Neural progenitor cell (in vitro differentiated cells): ENCODE data around the gene CELA3A. TPM values are rescaled to one million over a fixed set of nuclear protein-coding genes. Genes with fewer than 3 reads are reported as not detected.
"Not testable (repeated sequence)": the region's sequence is repeated elsewhere in the genome, so short reads cannot be mapped to it uniquely, and the experiment has no call there.

Source experiments
- DNase-seq: peaks from one replicate; pipeline ENCODE4 v3.0.0-alpha.2; 2016; ENCODE audit warnings: low spot score
- H2AFZ ChIP-seq: fragments of 200-600 bp; sonication (generic); replicated peaks from 2 replicates; pipeline ENCODE4 v1.6.1; 2016; ENCODE audit warnings: antibody characterized with exemption
- H3F3A ChIP-seq: fragments of 200-600 bp; sonication (generic); 2 replicates; pipeline ENCODE4 v1.6.1; 2016; ENCODE audit warnings: antibody characterized with exemption, low read depth
- H3K27ac ChIP-seq: fragments of 200-600 bp; sonication (generic); 2 replicates; pipeline ENCODE4 v1.5.1; 2016; ENCODE audit warnings: mild to moderate bottlenecking
- H3K27me3 ChIP-seq: fragments of 200-600 bp; sonication (generic); 2 replicates; pipeline ENCODE4 v1.6.1; 2016; ENCODE audit warnings: mild to moderate bottlenecking, moderate library complexity
- H3K36me3 ChIP-seq: fragments of 200-600 bp; sonication (generic); 2 replicates; pipeline ENCODE4 v1.5.1; 2016
- H3K4me1 ChIP-seq: fragments of 200-600 bp; sonication (generic); 2 replicates; pipeline ENCODE4 v1.6.1; 2016; ENCODE audit warnings: mixed run types
- H3K4me2 ChIP-seq: fragments of 200-600 bp; sonication (generic); 2 replicates; pipeline ENCODE4 v1.6.1; 2016
- H3K4me3 ChIP-seq: fragments of 200-600 bp; sonication (generic); 2 replicates; pipeline ENCODE4 v1.5.1; 2016
- H3K79me2 ChIP-seq: fragments of 200-600 bp; sonication (generic); 2 replicates; pipeline ENCODE4 v1.6.1; 2016; ENCODE audit warnings: low read depth
- H3K9ac ChIP-seq: fragments of 200-600 bp; sonication (generic); 2 replicates; pipeline ENCODE4 v1.6.1; 2016
- H3K9me3 ChIP-seq: fragments of 200-600 bp; sonication (generic); 2 replicates; pipeline ENCODE4 v1.5.1; 2016; ENCODE audit warnings: low read depth
- H4K20me1 ChIP-seq: fragments of 200-600 bp; sonication (generic); 2 replicates; pipeline ENCODE4 v1.6.1; 2016; ENCODE audit warnings: low read depth
- H3K27ac Mint-ChIP-seq: 3 replicates; pipeline ENCODE4 v1.8.0; 2021; ENCODE audit warnings: mixed read lengths
- H3K27me3 Mint-ChIP-seq: 2 replicates; pipeline ENCODE4 v1.8.0; 2022; ENCODE audit warnings: low read depth, mild to moderate bottlenecking, inconsistent platforms, moderate library complexity, mixed read lengths; ENCODE audit not compliant: insufficient read depth
- H3K36me3 Mint-ChIP-seq: 3 replicates; pipeline ENCODE4 v1.8.0; 2021; ENCODE audit warnings: mixed read lengths
- H3K4me1 Mint-ChIP-seq: 3 replicates; pipeline ENCODE4 v1.8.0; 2021; ENCODE audit warnings: mixed read lengths
- H3K4me3 Mint-ChIP-seq: 3 replicates; pipeline ENCODE4 v1.8.0; 2021; ENCODE audit warnings: mild to moderate bottlenecking, moderate library complexity, mixed read lengths
- H3K9me3 Mint-ChIP-seq: 3 replicates; pipeline ENCODE4 v1.8.0; 2020; ENCODE audit warnings: mixed read lengths
- total RNA-seq: library from RNA; depleted of rRNA; stranded (reverse); fragments of >200 nt; gene quantifications from 2 replicates; pipeline ENCODE4 v1.2.3, GENCODE V29; 2015; ENCODE audit warnings: low replicate concordance

Gene CELA3A
- total RNA-seq, 1 donor from 2014 or later: not detected

DNA sequence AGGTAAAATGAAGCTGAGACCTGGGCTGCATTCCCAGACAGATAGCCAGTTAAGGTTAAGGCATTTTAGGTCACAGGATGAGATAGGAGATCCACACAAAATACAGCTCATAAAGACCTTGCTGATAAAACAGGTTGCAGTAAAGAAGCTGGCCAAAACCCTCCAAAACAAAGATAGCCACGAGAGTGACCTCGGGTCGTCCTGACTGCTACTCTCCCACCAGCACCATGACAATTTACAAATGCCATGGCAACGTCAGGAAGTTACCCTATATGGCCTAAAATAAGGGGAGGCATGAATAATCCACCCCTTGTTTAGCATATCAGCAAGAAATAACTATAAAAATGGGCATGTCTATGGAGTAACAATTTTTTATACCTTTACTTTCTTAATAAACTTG, 30.9 kb upstream of the CELA3A start:
- not testable (repeated sequence) for H3K36me3 ChIP-seq, H3K36me3 Mint-ChIP-seq, H3F3A ChIP-seq, H3K4me3 ChIP-seq, H3K4me3 Mint-ChIP-seq, H3K9me3 ChIP-seq, H3K27me3 Mint-ChIP-seq, H4K20me1 ChIP-seq, H3K9ac ChIP-seq, H3K27ac ChIP-seq, DNase-seq, H3K4me2 ChIP-seq, H2AFZ ChIP-seq, H3K4me1 Mint-ChIP-seq, H3K4me1 ChIP-seq, H3K79me2 ChIP-seq, H3K27me3 ChIP-seq, H3K27ac Mint-ChIP-seq, H3K9me3 Mint-ChIP-seq

DNA sequence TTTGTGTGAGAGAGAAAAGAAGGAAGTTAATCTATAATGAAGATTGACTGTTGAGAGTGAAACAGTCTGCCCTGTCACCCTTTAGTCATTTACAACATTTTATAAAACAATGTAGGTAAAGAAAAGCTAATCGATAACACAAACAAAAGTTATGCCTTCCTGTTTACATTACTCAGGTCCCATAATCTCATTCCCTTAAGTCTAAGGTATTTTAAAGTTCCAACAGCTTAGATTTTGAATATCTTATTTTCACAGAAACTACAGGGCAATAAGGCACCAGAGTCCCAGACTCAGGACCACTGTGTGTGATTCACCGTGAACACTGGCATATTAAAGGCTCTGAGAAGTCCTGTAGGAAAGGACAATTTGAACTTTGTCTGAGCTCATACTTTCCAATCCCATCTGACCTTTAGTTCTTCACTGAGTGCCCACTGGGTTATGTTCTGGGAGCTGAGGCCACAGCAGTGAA, 28.4 kb upstream of the CELA3A start:
- not testable (repeated sequence) for H4K20me1 ChIP-seq, H3K27me3 ChIP-seq, H3K27ac ChIP-seq, H3K9me3 Mint-ChIP-seq, H3K9me3 ChIP-seq, H3F3A ChIP-seq, H3K9ac ChIP-seq, H3K4me1 ChIP-seq, H2AFZ ChIP-seq, H3K4me3 ChIP-seq, H3K27ac Mint-ChIP-seq, H3K36me3 Mint-ChIP-seq, H3K4me2 ChIP-seq, H3K4me3 Mint-ChIP-seq, DNase-seq, H3K27me3 Mint-ChIP-seq, H3K79me2 ChIP-seq, H3K36me3 ChIP-seq
- peaks cover 11% of the 10 kb centered on the region for H3K4me1 Mint-ChIP-seq

DNA sequence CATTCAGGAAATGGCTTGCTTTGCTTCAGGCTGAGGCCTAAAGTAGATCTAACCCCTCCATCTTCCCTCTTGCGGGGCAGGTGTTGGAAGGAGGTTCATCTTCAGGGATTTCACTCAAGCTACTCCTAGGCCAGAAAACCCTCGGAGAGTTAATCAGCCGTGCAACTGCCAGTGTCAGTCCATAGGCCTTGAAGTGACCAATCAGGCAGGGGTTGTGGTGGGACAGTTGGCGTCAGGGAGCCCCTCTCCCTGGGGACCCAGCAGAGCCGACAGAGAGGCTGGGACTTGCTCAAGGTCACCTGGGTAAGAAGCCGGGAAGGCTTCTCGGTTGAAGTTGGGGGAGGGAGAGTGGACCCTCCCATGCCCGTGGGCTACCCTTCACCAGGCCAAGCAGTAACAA, 27.5 kb upstream of the CELA3A start:
- DNase-seq, H3K4me2 ChIP-seq, H3F3A ChIP-seq, H3K27me3 ChIP-seq, H4K20me1 ChIP-seq, H3K27me3 Mint-ChIP-seq, H3K4me3 ChIP-seq, H3K27ac ChIP-seq, H3K4me1 Mint-ChIP-seq, H3K27ac Mint-ChIP-seq, H3K36me3 ChIP-seq, H3K4me1 ChIP-seq, H3K9me3 Mint-ChIP-seq, H3K9ac ChIP-seq, H3K9me3 ChIP-seq, H3K79me2 ChIP-seq, H3K36me3 Mint-ChIP-seq: not testable (repeated sequence)
- H3K4me3 Mint-ChIP-seq: peak overlapping the region; percentile 54
- peak overlapping the region; percentile 57 for H2AFZ ChIP-seq

DNA sequence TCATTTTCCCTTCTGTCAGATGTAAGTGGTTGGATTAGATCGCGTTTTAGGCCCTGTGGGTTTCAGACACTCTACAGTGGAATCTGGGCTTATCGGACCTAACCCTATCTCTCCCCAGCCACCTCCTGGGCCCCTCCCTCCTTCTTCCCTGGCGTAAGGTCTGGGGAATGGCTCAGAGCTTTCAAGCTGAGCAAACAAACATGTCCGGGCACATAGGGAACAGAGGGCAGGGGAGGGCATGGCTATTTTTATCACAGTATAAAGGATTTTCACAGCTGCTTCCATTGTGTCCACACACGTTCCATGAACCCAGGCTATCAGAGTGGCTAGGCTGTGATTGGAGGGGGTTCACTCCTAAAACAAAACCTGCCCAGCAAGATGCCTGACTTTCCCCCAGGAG, 26.8 kb upstream of the CELA3A start:
- H3K27me3 Mint-ChIP-seq, H3K4me3 Mint-ChIP-seq, H3K9ac ChIP-seq, H3K27me3 ChIP-seq, H3K9me3 Mint-ChIP-seq, H3F3A ChIP-seq, H3K27ac Mint-ChIP-seq, H3K4me2 ChIP-seq, H3K4me3 ChIP-seq, H3K9me3 ChIP-seq, H3K79me2 ChIP-seq, H3K4me1 Mint-ChIP-seq, H3K27ac ChIP-seq, H3K4me1 ChIP-seq, H2AFZ ChIP-seq, H4K20me1 ChIP-seq, DNase-seq, H3K36me3 Mint-ChIP-seq, H3K36me3 ChIP-seq: not testable (repeated sequence)

DNA sequence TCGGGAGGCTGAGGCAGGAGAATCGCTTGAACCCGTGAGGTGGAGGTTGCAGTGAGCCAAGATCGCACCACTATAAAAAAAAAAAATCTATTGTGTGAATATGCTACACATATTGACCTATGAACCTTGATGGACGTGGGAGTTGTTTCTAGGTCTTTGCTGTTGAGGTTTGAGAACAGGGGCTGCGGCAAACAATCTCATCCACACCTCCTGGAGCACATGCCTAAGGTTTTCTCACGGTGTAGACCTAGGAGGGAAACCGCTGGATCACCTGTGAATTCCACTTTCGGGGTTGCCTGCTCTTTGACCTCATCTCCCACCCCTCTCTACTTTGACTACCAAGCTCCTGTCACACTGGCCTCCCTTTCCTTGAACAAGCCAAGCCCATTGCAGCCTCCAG, 26.2 kb upstream of the CELA3A start:
- not testable (repeated sequence) for H3K4me1 Mint-ChIP-seq, H4K20me1 ChIP-seq, H3K79me2 ChIP-seq, H3K9me3 Mint-ChIP-seq, H3K36me3 Mint-ChIP-seq, H3K27ac Mint-ChIP-seq, H3K9ac ChIP-seq, H3K27ac ChIP-seq, H3K36me3 ChIP-seq, DNase-seq, H3K9me3 ChIP-seq, H3K27me3 ChIP-seq, H2AFZ ChIP-seq, H3K4me3 ChIP-seq, H3K4me2 ChIP-seq, H3K4me1 ChIP-seq, H3K27me3 Mint-ChIP-seq, H3F3A ChIP-seq
- H3K4me3 Mint-ChIP-seq: peak overlapping the region; percentile 21

DNA sequence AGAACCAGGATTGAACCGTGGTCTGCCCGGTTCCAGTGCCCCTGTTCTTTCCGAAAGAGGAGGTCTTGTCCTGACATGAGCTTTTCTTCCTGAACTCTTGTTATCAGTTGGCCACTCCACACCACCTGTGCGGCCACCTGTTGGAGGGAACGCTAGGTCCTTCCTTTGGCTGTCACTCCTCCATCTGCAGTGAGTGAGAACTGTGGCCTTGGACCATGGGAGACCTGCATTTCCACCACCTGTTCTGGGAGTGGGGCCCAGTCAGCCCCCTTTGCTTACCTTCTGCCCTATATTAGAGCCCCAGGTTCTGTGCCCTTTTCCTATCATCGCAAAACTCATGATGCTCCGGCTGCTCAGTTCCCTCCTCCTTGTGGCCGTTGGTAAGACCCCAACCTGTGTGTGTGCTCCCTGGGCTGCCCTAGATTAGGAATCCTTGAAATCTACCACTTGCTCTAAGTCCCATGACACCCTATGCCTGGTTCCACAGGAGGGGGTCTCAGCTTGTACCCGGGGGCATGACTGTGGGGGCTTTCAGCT, 24.7 kb upstream of the CELA3A start, which contains the start of gene CELA3B:
CELA3B (plus strand) TSS at position 320 of the 537 bp plus-strand sequence; CDS start at position 338, 18 bp downstream.
- H3K9me3 Mint-ChIP-seq, H3K36me3 ChIP-seq, H3K9me3 ChIP-seq, H3K27ac Mint-ChIP-seq, H2AFZ ChIP-seq, H3K27me3 Mint-ChIP-seq, H4K20me1 ChIP-seq, H3K27ac ChIP-seq, H3K4me1 ChIP-seq, H3F3A ChIP-seq, H3K4me1 Mint-ChIP-seq, H3K79me2 ChIP-seq, H3K9ac ChIP-seq, H3K27me3 ChIP-seq, H3K36me3 Mint-ChIP-seq, H3K4me2 ChIP-seq, H3K4me3 ChIP-seq, DNase-seq, H3K4me3 Mint-ChIP-seq: not testable (repeated sequence)

DNA sequence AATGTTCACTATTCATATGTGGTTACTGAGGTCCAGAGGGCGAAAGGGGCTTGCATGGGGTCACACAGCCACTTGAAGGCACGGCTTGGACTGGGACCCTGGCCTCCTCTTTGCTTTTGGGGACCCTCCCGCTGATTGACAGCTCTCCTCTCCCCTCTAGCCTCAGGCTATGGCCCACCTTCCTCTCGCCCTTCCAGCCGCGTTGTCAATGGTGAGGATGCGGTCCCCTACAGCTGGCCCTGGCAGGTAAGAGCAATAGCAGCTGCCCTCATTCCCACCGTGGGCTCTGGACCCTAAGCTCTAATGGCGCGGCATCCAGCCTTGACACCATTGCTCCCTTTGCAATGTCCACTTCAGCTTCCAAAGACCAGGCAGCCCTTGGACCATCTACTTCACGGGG, 23.2 kb upstream of the CELA3A start:
- H3K9me3 ChIP-seq, H3K9me3 Mint-ChIP-seq, H3K4me1 Mint-ChIP-seq, DNase-seq, H3K27ac Mint-ChIP-seq, H3K27ac ChIP-seq, H3K27me3 ChIP-seq, H3K36me3 Mint-ChIP-seq, H2AFZ ChIP-seq, H3K4me2 ChIP-seq, H3K4me1 ChIP-seq, H3K79me2 ChIP-seq, H4K20me1 ChIP-seq, H3K27me3 Mint-ChIP-seq, H3K4me3 ChIP-seq, H3F3A ChIP-seq, H3K36me3 ChIP-seq, H3K4me3 Mint-ChIP-seq, H3K9ac ChIP-seq: not testable (repeated sequence)
